Medulla oblongata (tissue), 1 donor: ENCODE measurements around the gene PLCL2.

ENCODE experiments used
- DNase-seq: peaks from one replicate; pipeline ENCODE4 v3.0.0-alpha.2; 2015; ENCODE audit errors: extremely low spot score

The PLCL2 gene

GRCh38 chr3:16865335-16865734 lies 19.4 kb upstream of the PLCL2 start:
- no peak for DNase-seq

DNA sequence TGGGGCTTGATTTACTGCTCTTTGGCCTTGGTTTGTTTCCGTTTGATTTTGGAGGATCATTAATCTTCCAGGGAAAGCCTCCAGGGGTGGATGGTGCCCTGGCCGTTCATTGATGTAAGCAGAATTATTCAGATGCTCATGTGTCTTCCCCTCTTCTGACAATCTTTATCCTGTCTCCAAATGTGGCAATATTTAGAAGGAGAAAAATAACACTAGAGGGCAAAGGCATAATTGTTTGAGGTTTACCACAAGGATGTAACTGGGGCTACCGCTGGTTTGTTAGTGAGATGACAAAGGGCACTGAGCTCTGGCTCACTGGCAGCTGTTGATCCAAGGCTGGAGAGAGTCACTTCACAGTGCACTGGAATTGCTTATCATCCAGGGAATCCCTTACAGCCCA lies 18.2 kb upstream of the PLCL2 start:
- no peak for DNase-seq

GRCh38 chr3:16868513-16868912 lies 16.2 kb upstream of the PLCL2 start:
- DNase-seq: no peak

DNA sequence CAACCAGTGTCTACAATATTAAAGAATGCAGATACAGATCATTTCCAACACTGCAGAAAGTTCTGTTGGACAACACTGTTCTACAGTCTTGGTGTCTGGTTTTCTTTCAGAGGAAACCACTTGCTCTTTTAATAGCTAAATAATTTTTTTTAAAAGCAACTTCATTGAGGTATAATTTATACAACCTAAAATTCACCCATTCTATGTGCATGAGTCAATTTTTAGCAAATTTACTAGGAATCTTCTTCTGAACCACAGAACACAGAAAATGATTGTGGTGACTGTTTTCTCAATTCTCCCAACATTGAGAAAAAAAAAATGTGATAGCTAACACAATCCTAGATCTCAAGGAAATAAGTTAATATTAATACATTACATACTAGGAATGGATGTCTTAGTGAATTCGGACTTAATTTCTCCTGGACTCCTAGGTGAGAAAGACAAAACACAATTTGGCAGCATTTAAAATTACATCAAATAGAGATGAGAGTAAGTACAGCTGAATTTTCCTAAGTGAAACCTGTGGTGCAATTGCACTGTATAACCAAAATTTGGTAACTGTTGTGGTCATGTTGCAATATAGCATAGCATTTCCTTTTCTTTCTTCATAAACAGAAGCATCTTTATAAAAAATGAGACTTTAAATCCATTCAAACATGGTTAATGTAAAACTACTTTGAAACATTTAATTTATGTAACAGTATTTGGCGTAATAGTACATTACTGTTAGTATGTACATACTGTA lies 15.3 kb upstream of the PLCL2 start:
- no peak for DNase-seq

DNA sequence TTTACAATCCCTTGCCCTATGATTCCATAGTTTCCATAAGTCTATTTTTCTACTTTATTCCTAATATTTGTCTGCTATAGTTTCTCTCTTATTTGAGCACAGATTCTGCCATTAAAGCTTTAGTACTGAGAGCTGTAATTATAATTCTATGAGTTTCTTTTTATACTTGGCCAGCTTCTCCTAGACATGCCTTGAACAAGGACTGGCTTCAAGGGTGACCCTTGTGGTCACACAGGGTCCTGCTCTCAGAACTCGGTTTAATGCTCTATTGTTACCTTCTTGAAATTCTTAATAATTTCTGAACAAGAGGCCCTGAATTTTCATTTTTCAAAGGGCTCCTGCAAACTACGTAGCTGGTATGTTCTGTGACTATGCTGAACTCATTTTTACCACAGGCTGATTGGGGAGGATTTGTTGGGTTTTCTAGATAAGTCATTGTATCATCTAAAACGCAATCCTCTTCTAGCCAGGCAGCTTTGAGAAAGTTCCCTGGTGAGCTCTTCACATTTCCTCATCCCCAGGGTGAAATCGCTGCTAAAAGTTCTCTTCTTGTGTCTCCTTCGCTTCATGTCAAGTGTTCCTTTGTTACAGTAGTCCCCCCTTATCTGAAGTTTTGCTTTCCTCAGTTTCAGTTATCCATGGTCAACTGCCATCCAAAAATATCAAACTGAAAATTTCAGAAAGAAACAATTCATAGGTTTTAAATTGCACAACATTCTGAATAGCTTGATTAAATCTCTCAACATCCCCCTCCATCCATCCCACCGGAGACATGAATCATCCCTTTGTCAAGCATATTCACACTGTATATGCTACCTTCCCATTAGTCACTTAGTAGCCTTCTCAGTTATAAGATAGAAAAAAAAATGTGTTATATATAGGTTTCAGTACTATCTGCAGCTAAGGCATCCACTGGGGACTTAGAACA lies 12.6 kb upstream of the PLCL2 start:
- DNase-seq: no peak

DNA sequence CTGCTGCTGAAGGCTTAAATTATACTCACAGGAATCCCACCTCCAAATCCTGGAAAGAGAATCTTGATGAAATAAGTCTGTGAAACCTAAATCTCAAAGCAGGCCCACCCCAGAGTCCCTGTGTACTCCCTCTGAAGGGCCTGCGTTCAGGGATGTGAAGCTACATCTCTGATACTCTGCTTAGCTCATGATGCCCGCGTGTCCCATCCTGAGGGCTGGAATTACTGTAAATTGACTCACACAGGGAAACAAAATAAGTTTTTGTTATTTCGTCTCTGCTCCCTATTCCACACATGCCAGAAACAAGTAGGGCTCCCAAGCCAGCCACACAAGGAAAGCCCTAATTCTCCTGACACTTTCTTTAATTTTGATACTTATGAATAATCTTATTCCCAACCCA lies 10.9 kb upstream of the PLCL2 start:
- DNase-seq: no peak

DNA sequence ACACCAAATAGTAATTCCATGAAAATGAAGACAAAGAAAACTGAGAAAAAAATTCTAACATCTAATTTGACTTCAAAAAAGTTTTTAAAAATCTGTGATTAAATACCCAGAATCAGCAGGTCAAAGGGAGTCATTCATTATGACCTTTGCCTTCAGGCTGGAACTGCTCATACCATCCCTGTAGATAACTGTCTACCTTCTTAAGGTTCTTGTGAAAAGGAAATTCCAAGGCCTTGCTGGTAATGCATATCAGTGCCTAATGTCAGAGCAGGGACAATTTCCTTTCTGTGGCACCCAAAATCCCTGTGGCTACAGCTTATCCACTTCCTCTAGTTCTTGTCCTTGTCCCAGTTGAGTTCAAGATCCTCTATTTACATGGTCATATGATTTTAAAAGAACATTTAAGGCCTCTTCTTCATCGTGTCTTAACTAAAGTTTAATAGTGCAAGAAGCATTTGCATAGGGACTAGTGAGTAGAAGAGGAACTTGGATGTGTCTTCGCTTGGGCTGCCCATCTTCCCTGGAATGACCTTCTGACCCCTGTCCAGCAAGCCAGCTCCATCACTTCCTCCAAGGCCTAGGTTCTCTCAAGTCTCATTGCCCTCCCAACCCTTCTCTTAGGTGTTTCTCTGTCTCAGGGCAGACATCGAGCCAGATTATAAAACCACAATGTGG lies 8.7 kb upstream of the PLCL2 start:
- no peak for DNase-seq

DNA sequence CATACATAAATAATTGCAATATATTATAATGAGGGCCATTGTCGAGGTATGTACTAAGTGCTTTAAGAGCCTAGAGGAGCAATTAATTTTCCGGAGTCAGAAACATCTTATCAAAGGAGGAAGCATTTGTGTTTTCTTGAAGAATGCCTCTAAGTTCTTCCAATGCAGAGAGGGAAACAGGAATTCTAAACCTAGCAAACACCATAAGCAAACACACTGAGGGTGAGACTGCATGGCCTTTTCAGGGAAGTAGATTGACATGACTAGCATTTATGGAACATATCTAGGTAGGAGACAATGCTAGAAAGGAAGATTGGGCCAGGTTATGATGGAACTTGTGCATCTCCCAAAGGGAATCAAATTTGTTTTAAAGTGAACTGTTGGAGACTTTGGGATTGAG lies 7.2 kb upstream of the PLCL2 start:
- no peak for DNase-seq

GRCh38 chr3:16877911-16878310 lies 6.8 kb upstream of the PLCL2 start:
- no peak for DNase-seq

DNA sequence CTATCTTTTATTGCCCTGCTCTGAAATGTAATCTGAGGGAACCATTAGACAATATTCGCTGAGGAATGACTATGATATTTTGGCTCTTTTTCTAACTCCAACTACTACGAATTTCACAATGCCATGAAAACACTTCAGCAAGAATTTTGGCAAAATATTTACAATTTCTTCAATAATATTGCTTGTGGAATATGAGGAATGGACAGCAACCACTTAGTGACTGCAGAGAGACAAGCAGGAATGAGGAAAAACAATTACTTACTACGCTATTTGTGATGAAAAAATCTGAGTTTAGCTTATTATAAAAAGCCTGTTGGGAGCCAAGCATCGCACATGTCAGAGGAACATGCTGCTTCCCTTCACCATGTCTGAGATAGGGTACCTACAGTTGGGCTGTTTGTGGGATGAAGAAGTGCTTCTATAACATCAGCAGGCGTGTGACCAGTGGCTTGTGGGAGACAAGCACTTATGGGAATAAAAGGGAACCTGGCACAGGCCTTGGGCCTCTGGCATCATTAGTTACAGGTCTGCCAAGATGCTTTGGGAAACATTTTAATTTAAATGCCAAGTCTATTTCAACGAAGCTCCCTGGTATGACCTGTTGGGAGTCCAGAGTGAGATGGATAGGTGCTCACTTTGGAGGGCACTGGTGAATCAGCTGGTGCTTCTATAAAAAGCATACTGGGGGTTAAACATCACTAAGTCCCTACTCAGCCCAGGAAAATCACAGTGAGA lies 2.7 kb upstream of the PLCL2 start:
- peak; percentile 43 for DNase-seq

DNA sequence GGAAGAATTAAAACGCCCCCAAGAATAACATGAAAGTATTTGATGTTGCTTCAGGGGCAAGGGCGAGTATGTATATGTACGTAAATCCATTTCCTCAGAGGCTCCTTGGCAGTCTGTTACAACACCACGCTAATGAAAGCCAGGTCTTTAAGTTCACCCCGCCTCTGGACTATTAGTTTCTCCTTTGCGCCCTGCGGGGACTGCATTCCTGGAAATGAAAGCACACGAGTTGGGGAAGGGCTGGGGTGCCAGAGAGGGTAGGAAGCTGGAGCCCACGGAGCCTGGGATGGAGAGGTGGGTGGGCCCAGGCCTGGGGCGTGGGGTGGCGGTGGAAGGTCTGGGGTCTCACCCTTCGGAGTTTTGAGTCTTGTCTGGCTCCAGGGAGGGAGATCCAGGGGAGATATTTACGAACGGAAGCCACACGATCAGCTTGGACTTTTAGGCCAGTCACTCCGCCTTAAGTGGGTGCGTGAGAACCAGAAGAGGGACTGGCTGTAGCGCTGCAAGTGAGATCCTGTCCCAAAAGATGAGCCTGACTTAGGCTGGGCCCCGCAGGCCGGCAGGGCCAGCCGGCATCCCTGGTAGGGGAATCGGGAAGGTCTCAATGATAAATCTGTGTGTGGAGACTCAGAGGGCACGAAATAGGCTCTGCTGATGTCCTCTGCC lies 1.6 kb upstream of the PLCL2 start:
- DNase-seq: no peak

DNA sequence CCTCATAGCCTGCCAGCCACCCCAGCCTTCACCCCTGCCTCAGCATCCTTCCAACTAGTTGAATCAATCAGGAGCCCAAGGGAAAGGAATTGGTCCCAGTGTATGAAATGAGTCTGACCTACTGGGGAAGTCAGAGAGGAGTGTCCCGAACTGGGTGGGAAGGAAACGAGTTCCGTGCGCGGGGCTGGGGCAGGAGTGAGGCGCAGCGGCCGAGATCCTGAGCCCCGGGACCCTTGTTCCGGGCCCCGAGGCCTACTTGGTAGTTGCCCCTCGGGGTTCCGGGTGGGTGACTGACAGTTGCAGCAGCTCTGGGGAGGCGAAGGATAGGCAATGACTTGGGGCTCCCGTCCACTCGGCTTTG lies 1.1 kb upstream of the PLCL2 start:
- DNase-seq: no peak

DNA sequence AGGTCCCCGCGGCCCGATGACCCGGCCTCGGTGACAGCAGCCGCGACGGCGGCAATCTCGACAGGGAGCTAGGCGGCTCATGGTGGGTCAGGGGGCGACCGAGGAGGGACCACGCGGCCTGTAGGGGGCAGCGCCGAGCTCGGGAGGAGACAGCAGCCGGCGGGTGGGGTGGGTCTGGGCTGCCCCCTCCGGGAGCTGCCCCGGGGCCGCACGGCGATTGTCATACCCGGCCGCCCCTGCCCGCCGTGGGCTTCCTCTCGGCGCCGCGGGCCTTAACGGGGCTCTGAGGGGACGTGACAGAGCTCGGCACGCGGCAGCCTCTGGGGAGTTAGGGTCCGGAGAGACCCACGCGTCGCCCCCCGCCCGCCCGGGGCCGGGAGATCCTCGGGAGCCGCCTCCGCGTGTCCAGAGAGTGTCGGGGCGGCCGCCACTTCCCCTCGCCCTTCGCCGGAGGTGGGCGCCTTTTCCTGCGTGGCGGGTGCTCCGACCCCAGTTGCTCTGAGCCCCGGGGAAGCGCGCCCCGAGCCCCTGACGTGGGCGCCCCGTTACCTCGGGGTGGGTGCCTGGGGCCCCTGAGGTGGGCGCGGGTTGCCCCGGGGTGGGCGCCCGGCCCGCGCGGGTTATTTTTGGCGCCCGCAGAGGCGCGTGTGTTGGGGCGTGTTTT lies 539 bp upstream of the PLCL2 start:
- DNase-seq: no peak

DNA sequence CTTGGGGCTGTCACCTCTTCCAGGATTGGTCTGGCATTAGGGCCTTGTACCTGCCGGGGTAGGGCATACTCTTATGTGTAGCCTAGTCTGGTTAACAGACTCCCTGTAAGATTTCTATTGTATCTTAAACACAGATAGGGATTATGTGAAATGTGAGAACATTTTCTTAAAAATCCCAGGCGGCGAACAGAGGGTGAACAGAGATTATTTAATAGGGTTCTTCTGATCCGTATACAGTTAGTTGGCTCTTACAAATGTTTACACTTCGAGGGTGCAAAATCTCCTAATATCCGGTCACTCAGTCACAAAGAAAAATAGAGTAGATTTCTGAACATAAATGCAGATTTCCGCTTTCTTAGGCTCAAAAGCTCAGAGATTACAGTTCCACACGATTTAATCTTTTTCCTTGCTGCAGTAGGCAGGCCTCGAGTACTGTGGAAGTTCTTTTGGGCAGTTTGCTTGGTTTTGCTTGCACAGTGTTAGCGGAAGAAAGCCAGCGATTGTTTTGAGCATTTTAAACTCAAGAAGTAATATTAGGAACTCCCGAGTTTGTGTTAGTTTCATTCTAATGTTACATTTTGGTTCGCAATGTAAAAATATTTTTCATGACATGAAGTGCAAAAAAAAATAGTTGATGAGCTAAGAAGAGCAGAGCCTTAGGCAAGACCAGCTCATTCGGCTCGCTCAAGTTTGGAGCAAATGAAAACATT lies 993 bp downstream of the PLCL2 start:
- DNase-seq: peak; percentile 35

DNA sequence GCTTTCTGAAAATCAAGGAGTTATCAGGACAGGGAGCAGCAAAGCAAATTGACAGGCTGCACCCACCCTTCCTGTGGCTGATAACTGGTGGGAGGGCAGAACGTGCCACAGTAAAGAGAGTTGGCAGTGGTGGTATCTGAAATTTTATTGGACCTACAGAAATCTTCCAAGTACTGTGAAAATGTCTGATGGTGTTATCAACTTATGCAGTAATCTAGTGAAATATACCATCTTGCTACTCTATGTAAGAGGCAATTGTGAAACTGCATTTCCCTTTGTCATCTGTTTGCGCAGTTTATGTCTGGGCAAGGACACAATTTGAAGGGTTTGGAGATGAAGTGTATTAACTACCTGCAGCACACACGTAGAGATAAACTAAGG lies 1.5 kb downstream of the PLCL2 start:
- DNase-seq: peak; percentile 31

- no peak for DNase-seq
Observed at GRCh38 chr3:16887130-16887529, 2.4 kb downstream of the PLCL2 start.

GRCh38 chr3:16888356-16888755 lies 3.6 kb downstream of the PLCL2 start:
- no peak for DNase-seq

- DNase-seq: no peak
Observed at GRCh38 chr3:16888785-16889607, 4.2 kb downstream of the PLCL2 start.

DNA sequence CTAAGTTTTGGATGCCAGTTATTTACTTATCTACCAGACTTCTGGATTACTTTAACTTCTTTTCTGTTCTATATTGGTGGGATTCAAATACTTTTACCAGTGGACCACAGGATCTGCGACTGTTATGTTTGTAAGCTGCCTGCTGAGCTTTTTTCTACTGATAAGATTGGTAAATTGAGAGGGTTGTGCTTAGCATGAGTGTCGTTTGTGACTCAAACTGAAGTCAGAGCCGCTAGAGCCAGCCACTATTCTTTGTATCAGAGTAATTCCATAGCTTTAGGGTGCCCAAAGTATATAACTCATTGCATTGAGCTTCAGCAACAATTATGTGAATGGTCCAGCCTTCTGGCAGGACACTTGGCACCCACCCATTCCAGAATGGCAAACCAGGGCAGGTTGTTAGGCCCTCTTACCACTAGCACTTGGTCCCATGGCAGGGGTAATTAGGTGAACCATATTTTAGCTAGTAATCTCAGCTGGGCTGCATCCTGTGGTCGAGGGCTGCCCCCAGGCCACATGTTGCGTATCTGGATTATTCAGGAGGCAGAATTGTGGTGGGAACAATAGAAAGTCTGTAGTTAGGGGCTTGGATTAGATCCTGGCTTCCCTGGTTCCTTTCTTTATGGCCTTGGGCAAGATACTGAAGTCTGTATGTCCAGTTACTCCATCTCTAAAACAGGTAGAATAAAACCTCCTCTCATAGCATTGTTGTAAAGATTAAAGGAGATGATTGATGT lies 6.0 kb downstream of the PLCL2 start:
- DNase-seq: no peak
